Activated naive CD4-positive, alpha-beta T cell treated with anti-CD3 and anti-CD28 coated beads for 36 hours (primary cell): ENCODE results near the gene TSPAN14. TPM values are rescaled to one million over a fixed set of nuclear protein-coding genes. Genes with fewer than 3 reads are reported as not detected.

Experiments used
- CTCF ChIA-PET: fragments of 350-600 bp; sonication (Branson Sonifier 250); formaldehyde crosslinking; loops from one replicate; lab custom pipeline; 2021; ENCODE audit warnings: antibody characterized with exemption; lab: Charles Lee
- DNase-seq: peaks from one replicate; pipeline ENCODE4 v3.0.0-alpha.2; 2020
- H3K27ac Mint-ChIP-seq: one replicate; pipeline ENCODE4 v1.8.0; 2021; ENCODE audit warnings: mild to moderate bottlenecking, mixed read lengths
- H3K27me3 Mint-ChIP-seq: one replicate; pipeline ENCODE4 v1.8.0; 2021; ENCODE audit warnings: low read depth, mixed read lengths
- H3K36me3 Mint-ChIP-seq: one replicate; pipeline ENCODE4 v1.8.0; 2021; ENCODE audit warnings: low read depth, mixed read lengths
- H3K4me1 Mint-ChIP-seq: one replicate; pipeline ENCODE4 v1.8.0; 2021; ENCODE audit warnings: low read depth, mixed read lengths
- H3K4me3 Mint-ChIP-seq: one replicate; pipeline ENCODE4 v1.8.0; 2021; ENCODE audit warnings: mild to moderate bottlenecking, moderate library complexity, mixed read lengths
- H3K9me3 Mint-ChIP-seq: one replicate; pipeline ENCODE4 v1.8.0; 2021; ENCODE audit warnings: mixed read lengths
- intact Hi-C: fragments of 100-400 bp; cut with micrococcal nuclease; formaldehyde crosslinking; loops from one replicate; pipeline ENCODE4 v1.15.1; 2023
- total RNA-seq, 2 experiments: library from RNA; stranded (reverse); gene quantifications; one replicate each; pipeline ENCODE4 v1.2.3, GENCODE V29; 2021

The TSPAN14 gene
- total RNA-seq, 2 experiments from 2014 or later = 33.5 to 35.5 TPM

- CTCF ChIA-PET = interaction anchor here (0.7 to 24.3 kb wide), 9 partner anchors 9 to 71 kb away, joined by 3 to 916 read pairs (median 3); no protein-coding TSS in a partner anchor
- Mint-ChIP-seq H3K4me3 (no peak overlapping the region), H3K4me1 (peaks cover 53% of the 10 kb centered on the region), H3K9me3 (no peaks in the 10 kb centered on the region), H3K27ac (peak overlapping the region; percentile 88), H3K36me3 (no peaks in the 10 kb centered on the region), H3K27me3 (no peaks in the 10 kb centered on the region)
- intact Hi-C loops = loop anchor here (1.0 kb wide), 1 partner anchor 23 kb away; no protein-coding TSS in a partner anchor
- no peak for DNase-seq
Measured at GRCh38 chr10:80449520-80449919, 4.6 kb upstream of the TSPAN14 start.

DNA sequence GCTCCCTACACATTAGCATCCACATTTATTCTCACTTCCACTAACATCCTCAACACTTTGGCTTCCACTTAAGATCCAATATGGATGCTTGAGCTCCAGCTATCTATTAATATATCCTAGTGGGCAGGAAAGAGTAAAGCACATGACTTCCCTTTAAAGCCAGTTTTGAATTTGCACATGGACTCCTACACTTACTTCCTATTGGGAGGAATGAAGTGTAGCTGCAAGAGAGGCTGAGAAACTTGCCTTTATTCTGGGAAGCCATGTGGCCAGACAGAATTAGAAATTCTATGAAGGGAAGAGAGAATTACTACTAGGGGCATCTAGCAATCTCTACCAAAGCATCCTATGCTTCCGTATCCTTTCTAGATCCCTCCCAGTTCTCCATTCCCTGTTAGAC, 3.0 kb upstream of the TSPAN14 start:
- CTCF ChIA-PET = interaction anchor here (24.3 kb wide), 1 partner anchor 55 kb away, joined by 916 read pairs; no protein-coding TSS in a partner anchor
- Mint-ChIP-seq H3K27ac (no peak overlapping the region), H3K9me3 (no peaks in the 10 kb centered on the region), H3K27me3 (no peaks in the 10 kb centered on the region), H3K4me3 (no peak overlapping the region), H3K4me1 (peaks cover 44% of the 10 kb centered on the region), H3K36me3 (peaks cover 6% of the 10 kb centered on the region)
- DNase-seq = no peak
- intact Hi-C loops = loop anchor here (10.0 kb wide), 1 partner anchor 1476 kb away; no protein-coding TSS in a partner anchor

DNA sequence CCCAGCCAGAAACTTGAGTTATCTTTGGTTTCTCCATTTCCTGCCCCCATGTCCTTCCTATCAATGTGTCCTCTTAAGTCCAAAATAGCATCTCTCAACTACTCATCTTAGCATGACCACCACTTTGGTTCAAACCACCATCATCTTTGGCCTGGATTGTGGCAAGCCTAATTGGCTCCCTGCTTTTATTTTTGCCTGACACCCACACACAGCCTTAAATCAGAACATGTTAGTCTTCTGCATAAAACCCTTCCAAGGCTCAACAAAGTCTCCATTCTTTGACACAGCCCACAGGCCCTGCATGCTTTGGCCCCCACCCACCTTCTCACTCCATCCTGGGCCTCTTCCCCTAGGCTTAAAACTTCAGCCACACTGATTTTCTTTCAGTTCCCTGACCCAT, 2.0 kb upstream of the TSPAN14 start:
- Mint-ChIP-seq H3K36me3 (peaks cover 10% of the 10 kb centered on the region), H3K4me1 (peaks cover 43% of the 10 kb centered on the region), H3K4me3 (no peak overlapping the region), H3K27me3 (no peaks in the 10 kb centered on the region), H3K27ac (no peak overlapping the region), H3K9me3 (no peaks in the 10 kb centered on the region)
- CTCF ChIA-PET = interaction anchor here (1.1 to 24.3 kb wide), 3 partner anchors 8 to 54 kb away, joined by 3 to 916 read pairs (median 3); no protein-coding TSS in a partner anchor
- no peak for DNase-seq
- intact Hi-C loops = loop anchor here (10.0 kb wide), 1 partner anchor 1477 kb away; no protein-coding TSS in a partner anchor

DNA sequence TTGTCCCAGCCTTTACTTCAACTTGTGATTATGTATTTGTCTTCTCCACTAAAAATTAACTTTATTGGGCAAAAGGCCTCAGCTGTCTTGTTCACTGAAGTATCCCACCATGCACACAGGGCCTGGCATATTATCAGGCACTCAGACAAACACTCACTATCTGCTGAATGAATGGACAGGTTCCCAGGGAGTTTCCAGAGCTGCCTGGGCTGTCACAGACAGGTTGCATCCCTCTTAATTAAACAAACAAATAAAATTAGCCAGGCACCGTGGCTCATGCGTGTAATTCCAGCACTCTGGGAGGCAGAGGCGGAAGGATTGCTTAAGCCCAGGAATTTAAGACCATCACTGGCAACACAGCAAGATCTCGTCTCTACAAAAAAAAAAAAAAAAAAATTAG, 1.5 kb upstream of the TSPAN14 start:
- Mint-ChIP-seq H3K9me3 (no peaks in the 10 kb centered on the region), H3K27me3 (no peaks in the 10 kb centered on the region), H3K27ac (no peak overlapping the region), H3K4me3 (no peak overlapping the region), H3K36me3 (peaks cover 13% of the 10 kb centered on the region), H3K4me1 (peaks cover 43% of the 10 kb centered on the region)
- intact Hi-C loops = loop anchor here (10.0 kb wide), 1 partner anchor 1478 kb away; no protein-coding TSS in a partner anchor
- CTCF ChIA-PET = interaction anchor here (0.5 to 24.3 kb wide), 6 partner anchors 9 to 1076 kb away, joined by 3 to 916 read pairs (median 3); no protein-coding TSS in a partner anchor
- DNase-seq = no peak

DNA sequence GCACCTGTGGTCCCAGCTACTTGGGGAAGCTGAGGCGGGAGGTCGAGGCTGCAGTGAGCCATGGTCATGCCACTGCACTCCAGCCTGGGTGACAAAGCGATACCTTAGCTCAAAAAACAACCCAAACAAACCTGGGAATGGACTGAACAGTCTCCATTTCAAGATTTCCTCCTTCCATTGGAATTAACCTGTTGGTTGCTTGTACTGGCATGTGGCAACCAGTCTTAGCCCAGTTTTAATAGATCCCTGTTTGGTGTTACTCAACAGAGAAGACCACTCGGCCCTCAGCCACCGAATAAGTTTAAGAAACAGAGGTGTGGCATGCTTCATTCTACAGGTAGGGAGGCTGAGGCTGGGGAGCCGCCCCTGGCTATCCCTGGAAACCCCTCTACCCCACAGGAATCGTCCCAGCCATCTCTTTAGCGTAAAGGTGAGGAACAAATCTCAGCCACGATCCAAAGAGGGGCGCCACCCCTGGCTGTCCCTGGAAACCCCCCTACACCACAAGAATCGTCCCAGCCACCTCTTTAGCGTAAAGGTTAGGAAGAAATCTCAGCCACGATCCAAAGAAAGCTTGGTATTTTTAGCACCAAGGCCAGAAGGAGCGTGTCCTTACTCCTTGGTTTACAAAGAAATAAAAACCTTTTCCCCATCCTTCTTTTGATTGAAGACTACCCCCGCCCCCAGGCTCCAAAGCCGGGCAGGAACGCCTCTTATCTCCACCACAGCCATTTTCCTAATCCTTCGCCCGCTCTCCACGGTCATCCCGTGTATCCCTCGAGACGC, 861 bp upstream of the TSPAN14 start:
- Mint-ChIP-seq H3K27me3 (no peaks in the 10 kb centered on the region), H3K4me1 (peaks cover 44% of the 10 kb centered on the region), H3K4me3 (peak overlapping the region; percentile 73), H3K27ac (peak overlapping the region; percentile 51), H3K36me3 (peaks cover 13% of the 10 kb centered on the region), H3K9me3 (no peaks in the 10 kb centered on the region)
- intact Hi-C loops = loop anchor here (10.0 kb wide), 1 partner anchor 1478 kb away; no protein-coding TSS in a partner anchor
- no peak for DNase-seq
- CTCF ChIA-PET = interaction anchor here (0.5 to 24.3 kb wide), 6 partner anchors 9 to 1075 kb away, joined by 3 to 916 read pairs (median 3); no protein-coding TSS in a partner anchor

GRCh38 chr10:80454513-80455460, 677 bp downstream of the TSPAN14 start:
- Mint-ChIP-seq H3K9me3 (no peaks in the 10 kb centered on the region), H3K4me3 (peak overlapping the region; percentile 98), H3K4me1 (peaks cover 46% of the 10 kb centered on the region), H3K27ac (peak overlapping the region; percentile 93), H3K27me3 (no peaks in the 10 kb centered on the region), H3K36me3 (peaks cover 15% of the 10 kb centered on the region)
- intact Hi-C loops = loop anchor here (1.0 to 10.0 kb wide), 6 partner anchors 9 to 1480 kb away; partner anchors contain the start of gene TMEM254
- DNase-seq = peak; percentile 43
- CTCF ChIA-PET = interaction anchor here (2.9 to 24.3 kb wide), 3 partner anchors 10 to 51 kb away, joined by 17 to 916 read pairs (median 74); no protein-coding TSS in a partner anchor

DNA sequence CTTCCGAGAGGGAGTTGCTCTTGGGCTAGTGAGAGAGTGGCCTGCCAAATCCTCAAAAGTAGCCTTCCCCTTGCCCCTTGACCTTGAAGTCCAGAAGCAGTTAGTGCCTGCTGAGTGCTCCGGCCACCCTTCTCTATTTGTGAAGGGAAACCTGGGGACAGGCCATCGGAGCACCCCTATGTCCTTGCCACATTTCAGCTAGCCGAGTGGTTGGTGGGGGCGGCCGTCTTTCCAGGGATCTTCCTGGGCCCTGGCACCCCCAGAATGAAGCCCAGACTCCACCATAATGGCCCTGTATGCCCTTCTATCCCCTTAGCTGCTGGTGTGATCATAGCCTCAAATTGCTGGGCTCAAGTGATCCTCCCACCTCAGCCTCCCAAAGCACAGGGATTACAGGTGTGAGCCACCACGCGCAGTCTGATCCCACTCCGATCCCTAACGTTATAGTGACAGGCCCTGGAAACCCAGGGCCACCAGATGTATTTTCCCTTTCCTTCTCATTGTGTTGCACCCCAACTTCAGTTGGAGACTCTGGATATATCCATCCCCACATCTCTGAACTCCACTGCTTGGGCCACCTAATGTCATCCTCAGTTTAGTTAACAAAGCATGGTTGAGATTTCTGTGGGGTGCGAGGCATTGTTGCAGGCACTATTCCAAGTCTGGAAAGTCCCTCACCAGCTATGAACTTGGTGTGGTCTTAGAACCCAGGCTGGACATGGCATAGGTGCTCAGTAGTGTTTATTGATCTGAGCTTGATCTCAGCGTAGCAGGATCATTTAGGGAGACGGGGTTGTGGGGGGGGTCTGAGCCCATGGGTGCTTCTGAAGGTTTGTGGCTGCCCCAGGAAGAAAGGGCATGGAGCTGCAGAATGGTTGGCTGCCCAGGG, 1.6 kb downstream of the TSPAN14 start:
- CTCF ChIA-PET = interaction anchor here (0.7 to 24.3 kb wide), 4 partner anchors 9 to 50 kb away, joined by 3 to 916 read pairs (median 46); no protein-coding TSS in a partner anchor
- intact Hi-C loops = loop anchor here (1.0 to 10.0 kb wide), 5 partner anchors 8 to 1481 kb away; partner anchors contain the start of gene TMEM254

DNA sequence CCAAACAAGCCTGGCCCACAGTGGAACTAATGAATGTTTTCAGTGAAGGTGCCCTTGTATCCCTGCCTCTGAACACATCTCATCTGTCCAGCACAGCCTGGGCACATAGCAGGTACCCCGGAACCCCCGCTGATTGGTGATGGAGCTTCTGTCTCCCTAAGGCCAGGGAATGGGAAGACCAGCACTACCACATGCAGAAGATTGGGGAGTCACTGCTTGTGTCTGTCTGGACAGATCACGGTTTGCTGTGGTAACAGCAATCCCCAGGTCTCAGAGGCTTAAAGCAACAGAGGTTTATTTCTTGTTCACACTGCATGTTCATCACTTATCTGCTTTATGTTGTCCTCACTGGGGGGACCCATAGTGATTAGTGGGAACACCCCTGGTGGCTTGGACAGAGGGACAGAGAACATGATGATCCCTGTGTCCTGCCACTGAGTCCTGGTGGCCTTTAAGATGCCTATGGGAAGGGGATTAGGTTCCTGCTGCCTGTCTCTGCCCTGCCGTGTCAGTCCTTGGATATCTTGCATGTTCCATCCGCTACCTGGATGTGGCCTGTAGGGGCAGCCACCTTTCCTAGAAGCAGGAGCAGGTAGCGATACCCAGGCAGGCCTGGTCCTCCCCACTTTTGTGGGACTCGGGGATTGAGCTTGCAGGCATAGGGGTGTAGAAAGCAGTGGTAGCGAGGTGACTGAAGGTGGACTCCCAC, 3.6 kb downstream of the TSPAN14 start:
- H3K9me3 Mint-ChIP-seq = no peaks in the 10 kb centered on the region
- H3K36me3 Mint-ChIP-seq = peaks cover 15% of the 10 kb centered on the region
- H3K27ac Mint-ChIP-seq = peak overlapping the region; percentile 93
- intact Hi-C loops = loop anchor here (5.0 to 10.0 kb wide), 2 partner anchors 380 to 1483 kb away; partner anchors contain the start of gene TMEM254
- CTCF ChIA-PET = interaction anchor here (0.6 to 24.3 kb wide), 6 partner anchors 8 to 382 kb away, joined by 3 to 916 read pairs (median 8); no protein-coding TSS in a partner anchor
- H3K4me3 Mint-ChIP-seq = peak overlapping the region; percentile 76
- H3K27me3 Mint-ChIP-seq = no peaks in the 10 kb centered on the region
- DNase-seq = peak; percentile 27
- H3K4me1 Mint-ChIP-seq = peaks cover 74% of the 10 kb centered on the region

More for the DNA sequence above, 1.6 kb downstream of the TSPAN14 start:
- no peaks in the 10 kb centered on the region for H3K9me3 Mint-ChIP-seq
- H3K27ac Mint-ChIP-seq = peak overlapping the region; percentile 93
- peak overlapping the region; percentile 98 for H3K4me3 Mint-ChIP-seq
- no peak for DNase-seq
- H3K27me3 Mint-ChIP-seq = no peaks in the 10 kb centered on the region
- H3K4me1 Mint-ChIP-seq = peaks cover 55% of the 10 kb centered on the region
- H3K36me3 Mint-ChIP-seq = peaks cover 15% of the 10 kb centered on the region

DNA sequence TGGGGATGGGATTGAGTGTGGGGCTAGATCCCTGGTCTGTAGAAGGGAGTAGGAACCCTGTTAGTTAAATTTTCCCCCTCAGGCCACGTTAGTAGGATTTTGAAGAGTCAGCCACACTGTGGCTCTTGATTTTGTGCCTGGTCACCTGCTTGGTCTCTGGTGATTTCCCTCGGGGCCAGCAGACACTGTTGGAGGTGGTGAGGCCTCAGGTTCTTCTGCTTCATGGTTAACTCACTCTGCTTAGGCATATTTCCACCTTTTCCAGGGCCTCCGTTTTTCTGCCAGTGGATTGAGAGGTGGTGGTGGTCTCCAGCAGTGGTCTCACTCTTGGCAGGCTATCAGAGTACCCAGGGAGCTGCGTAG, 4.1 kb downstream of the TSPAN14 start:
- H3K27ac Mint-ChIP-seq = peak overlapping the region; percentile 93
- H3K4me3 Mint-ChIP-seq = peak overlapping the region; percentile 76
- peaks cover 77% of the 10 kb centered on the region for H3K4me1 Mint-ChIP-seq
- CTCF ChIA-PET = interaction anchor here (0.6 to 24.3 kb wide), 7 partner anchors 9 to 382 kb away, joined by 5 to 916 read pairs (median 9); no protein-coding TSS in a partner anchor
- no peaks in the 10 kb centered on the region for H3K27me3 Mint-ChIP-seq
- H3K36me3 Mint-ChIP-seq = peaks cover 15% of the 10 kb centered on the region
- H3K9me3 Mint-ChIP-seq = no peaks in the 10 kb centered on the region
- intact Hi-C loops = loop anchor here (5.0 to 10.0 kb wide), 2 partner anchors 381 to 1483 kb away; partner anchors contain the start of gene TMEM254
- no peak for DNase-seq

DNA sequence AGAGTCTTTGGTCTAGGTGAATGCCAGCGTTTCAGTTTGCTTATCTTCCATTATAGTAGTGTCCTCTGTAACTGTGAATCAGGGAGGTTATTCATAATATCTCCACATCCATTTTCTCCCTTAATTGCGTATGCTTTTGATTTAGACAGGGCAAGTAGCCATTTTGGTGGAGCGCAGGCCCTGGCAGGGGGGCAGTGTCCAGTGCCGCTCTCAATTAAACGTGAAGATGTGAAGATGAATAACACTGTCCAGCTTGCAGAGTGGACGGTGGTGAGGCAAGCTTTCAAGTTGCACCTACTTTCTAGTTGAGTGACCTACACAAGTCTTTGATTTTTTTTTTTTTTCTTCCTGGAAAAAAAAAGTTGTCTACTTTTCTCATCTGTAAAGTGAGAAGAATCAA, 4.5 kb downstream of the TSPAN14 start:
- H3K27me3 Mint-ChIP-seq = no peaks in the 10 kb centered on the region
- peaks cover 15% of the 10 kb centered on the region for H3K36me3 Mint-ChIP-seq
- DNase-seq = no peak
- intact Hi-C loops = loop anchor here (1.0 to 10.0 kb wide), 6 partner anchors 10 to 1484 kb away; partner anchors contain the start of gene TMEM254
- H3K9me3 Mint-ChIP-seq = no peaks in the 10 kb centered on the region
- peak overlapping the region; percentile 93 for H3K27ac Mint-ChIP-seq
- peaks cover 77% of the 10 kb centered on the region for H3K4me1 Mint-ChIP-seq
- H3K4me3 Mint-ChIP-seq = peak overlapping the region; percentile 76
- CTCF ChIA-PET = interaction anchor here (0.7 to 24.3 kb wide), 9 partner anchors 9 to 80 kb away, joined by 4 to 916 read pairs (median 6); no protein-coding TSS in a partner anchor
